GM21515 (cell line): Measurements from ENCODE around the gene FAM120A.
"Not testable (repeated sequence)": the region's sequence is repeated elsewhere in the genome, so short reads cannot be mapped to it uniquely, and the experiment has no call there.

ENCODE experiments used
- ATAC-seq: cut with Tn5 transposase; IDR thresholded peaks from one replicate; pipeline ENCODE4 v1.9.1; 2021; ENCODE audit not compliant: unreplicated experiment

The FAM120A gene

GRCh38 chr9:93450945-93451815 lies at the start of gene FAM120A:
Gene FAM120A, plus strand, starts transcription at chr9:93451685. Its CDS starts 231 bp downstream, at chr9:93451916.
- ATAC-seq, result peak; percentile 50

GRCh38 chr9:93406371-93406770 lies 45.1 kb upstream of the FAM120A start:
- ATAC-seq, result no peak

DNA sequence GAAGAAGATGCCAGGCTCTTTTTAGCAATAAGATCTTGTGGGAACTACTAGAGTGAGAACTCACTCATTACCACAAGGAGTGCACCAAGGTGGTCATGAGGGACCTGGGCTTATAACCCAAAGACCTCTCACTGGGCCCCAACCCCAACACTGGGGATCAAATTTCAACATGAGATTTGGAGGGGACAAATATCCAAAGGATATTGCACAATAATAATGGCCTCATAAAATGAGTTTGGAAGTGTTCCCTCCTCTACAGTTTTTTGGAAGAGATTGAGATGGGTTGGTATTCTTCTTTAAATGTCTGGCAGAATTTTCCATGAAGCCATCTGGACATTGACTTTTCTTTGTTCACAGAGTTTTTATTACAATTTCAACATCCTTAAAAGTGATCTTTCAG lies 38.0 kb upstream of the FAM120A start:
- no peak for ATAC-seq

GRCh38 chr9:93415176-93415690 lies 36.3 kb upstream of the FAM120A start:
- ATAC-seq, result no peak

DNA sequence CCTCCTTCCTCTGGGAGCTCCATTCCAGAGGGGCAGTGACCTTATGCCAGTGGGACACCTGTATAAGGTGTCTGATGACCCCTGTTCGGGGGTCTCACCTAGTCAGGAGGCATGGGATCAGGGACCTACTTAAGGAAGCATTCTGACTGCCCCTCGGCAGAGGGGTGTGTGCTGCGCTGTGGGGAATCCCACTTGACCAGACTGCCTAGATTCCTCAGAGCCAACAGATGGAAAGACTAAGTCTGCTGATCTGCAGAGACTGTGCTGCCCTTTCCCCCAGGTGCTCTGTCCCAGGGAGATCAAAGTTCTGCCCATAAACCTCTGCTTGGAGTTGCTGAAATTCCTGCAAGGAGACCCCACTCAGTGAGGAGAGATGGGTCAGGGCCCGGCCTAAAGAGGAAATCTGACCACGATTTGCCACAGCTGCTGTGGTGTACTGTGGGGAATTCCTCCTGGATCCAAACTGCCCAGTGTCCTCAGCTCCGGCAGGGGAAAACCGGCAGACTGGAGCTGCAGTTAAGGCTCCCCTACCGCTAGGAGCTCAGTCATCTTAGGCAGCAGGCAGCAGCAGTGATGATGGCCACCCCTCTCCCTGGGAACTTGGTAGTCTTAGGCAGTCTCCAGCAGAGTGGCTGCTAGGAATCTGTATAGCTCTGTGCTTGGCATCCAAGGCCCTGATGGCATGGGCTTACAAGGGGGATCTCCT lies 34.8 kb upstream of the FAM120A start:
- ATAC-seq, result no peak

GRCh38 chr9:93417538-93417937 lies 33.9 kb upstream of the FAM120A start:
- ATAC-seq, result no peak

DNA sequence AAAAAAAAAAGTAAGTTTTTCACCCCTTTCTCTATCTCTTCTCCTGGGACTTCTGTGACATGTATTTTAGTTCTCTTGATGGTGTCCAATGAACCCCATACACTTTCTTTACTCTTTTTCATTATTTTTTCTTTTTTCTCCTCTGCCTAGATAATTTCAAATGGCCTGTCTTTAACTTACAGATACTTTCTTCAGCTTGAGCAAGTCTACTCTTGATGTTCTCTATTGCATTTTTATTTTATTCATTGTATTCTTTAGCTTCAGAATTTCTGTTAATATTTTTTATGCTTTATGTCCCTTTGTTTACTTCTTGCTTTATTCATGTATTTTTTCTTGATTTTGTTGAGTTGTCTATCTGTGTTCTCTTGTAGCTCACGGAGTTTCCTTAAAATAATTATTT lies 32.5 kb upstream of the FAM120A start:
- no peak for ATAC-seq

DNA sequence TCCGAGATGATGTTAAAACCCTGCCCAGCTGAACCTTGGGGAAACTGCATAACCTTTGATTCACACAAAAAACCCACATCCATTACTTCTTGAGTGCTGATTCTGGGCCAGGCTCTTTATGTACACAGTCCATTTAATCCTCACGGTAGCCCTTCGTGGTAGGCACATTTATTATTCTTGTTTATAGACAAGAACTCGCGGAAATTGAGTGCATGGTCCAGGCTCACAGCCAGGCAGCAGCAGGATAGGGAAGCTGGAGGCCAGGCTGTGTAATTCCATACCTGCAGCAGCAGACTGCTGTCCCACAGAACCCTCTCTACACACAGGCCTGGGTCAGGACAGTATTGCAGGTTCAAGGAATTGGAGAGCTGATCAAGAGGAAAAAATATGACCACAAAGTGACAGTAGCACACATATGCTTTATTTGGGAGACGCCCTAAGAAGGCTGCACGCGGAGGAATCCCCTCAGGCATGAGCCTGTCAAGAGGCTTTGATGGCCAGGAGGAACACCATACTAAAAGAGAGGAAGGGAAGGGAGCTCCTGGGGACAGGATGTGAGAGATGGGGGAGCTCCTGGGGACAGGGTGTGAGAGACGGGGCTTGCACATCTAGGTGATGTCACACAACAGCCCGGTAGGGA lies 28.4 kb upstream of the FAM120A start:
- no peak for ATAC-seq

DNA sequence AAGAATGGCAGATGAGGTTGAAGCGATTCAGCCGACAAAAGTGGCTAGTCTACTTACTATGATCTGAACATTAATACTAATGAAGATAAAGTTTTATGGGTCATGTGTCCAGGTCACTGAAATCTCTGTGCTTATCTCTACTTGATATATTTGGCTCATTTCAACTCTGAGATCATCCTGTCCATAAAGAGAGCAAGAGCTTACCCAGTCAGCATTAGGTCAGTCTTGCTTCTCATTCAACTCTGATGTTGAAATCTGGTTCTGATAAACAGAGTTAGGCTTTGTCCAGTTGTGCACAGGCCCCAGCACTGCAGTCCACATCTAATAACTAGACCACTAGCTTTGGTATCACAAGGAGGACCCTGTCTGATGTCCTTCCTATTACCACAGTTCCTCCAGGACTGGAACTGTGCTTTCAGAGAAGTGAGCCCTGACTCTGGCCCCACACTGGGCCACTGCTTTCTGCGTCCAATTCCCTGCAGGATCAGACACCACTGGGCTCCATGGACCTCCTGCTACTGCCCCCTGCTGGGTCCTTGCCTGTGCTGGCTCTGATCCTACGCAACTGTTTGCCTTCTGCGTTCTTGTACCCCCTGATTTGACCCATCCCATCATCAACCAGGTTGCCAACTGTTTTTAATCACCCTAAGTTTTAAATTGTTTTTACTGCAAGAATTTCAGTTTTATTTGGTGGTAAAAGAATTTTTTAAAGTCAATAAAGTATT lies 23.7 kb upstream of the FAM120A start:
- ATAC-seq, result no peak

DNA sequence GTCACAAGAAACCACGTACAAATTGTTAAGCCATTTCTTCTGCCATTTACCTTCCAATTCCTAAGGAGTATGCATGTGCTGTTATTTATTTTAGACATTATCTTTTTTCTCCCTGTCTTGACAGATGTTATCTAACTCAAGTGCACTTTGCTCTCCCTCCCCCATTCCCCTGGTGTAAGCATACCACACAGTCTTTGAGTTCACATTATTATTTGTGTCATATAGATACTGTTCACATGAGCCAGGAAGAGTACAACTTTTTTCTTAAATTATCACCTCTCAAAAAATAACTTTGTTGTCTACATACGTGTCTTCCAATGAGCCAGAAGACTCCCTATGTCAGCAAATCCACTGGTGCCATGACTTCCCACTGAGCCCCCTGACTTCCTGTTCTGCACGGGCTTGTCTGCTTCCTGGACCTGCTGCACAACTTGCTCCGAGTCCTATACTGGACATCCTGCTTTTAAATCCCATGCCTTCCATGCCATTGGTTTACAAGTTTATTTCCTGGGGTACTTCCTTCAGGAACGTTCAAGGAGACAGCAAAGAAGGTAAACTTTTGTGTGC lies 19.9 kb upstream of the FAM120A start:
- no peak for ATAC-seq

DNA sequence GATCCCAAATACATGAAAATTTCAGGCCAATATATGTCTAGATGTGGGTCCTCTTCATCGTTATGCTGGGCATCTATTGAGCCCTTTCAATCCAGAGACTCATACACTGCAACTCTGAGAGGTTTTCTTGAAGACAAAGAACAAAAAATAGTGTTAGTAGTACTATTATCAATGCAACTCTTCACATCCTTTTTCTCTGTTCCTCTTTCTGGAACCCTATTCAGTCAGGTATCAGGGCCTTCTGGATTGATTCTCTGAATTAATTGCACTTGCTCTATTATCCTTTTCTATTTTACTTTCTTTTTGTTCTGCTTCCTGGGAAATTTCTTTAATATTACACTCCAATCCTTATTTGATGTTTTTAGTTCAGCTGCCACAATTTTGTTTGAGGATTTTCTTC lies 18.5 kb upstream of the FAM120A start:
- no peak for ATAC-seq

DNA sequence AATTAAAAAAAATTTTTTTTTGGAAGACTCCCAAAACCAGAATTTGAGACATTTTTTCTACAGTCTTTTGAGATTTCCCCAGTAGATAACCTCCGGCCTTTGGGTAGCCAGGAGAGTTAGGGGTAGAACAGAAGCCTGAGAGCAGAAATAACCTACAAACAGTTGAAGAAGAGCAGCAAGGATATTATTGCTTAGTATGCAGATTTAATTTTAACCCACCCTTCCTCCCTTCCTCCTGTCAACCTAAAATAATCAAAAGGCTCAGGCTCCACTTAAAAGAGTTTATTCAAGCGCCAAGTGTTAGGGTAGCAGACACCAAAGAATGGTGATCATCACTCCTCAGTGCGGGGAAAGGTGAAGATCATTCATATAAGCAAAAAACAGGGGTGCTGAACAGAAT lies 17.4 kb upstream of the FAM120A start:
- no peak for ATAC-seq

- ATAC-seq, result no peak
Observed at GRCh38 chr9:93435386-93435785, 16.1 kb upstream of the FAM120A start.

DNA sequence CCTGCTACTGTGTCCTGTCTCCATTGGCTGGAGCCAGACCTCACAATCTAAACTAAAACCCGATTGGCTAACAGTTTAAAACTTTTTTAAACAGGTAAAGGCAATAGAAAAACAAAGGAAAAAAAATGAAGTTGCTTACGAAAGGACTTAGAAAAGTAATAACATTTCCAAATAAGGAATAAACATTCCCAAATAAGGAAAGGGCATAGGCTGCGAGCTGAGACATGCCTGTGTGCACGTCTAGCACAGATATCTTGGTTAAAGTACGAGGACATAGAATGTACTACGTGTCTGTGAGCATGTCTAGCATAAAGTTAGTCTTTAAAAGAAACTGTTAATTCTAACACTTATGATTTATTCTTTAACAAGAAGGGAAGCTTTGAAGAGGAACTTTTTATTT lies 15.3 kb upstream of the FAM120A start:
- ATAC-seq, result no peak

GRCh38 chr9:93436655-93437407 lies 14.7 kb upstream of the FAM120A start:
- no peak for ATAC-seq

DNA sequence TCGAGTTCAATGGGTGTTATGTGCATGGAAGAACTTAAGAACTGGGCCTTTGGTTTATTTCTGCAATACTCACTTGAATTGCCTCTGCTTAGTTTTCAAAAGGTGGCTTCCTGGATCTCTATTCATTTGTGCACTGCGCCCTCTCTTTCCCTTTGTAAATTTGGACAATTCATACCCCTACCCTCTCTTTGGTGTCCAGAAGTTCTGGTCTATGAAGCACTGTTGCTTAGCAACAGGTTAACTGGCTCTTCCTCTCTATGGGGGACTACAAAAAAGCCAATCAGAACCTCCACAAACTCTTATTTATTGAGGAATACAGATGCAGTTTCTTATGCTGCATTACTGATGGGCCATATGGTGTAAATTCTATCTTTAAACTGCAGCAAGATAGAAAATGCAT lies 13.5 kb upstream of the FAM120A start:
- ATAC-seq, result no peak

DNA sequence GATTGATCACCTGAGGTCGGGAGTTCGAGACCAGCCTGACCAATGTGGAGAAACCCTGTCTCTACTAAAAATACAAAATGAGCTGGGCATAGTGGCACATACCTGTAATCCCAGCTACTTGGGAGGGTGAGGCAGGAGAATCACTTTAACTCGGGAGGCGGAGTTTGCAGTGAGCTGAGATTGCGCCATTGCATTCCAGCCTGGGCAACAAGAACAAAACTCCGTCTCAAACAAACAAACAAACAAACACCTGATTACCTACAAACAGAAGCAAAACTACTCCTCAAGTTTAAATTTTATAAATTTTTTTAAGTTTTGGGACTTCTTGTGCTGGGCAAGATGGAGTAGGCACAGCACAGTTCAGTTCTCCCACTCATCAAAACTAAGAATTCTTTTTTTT lies 12.2 kb upstream of the FAM120A start:
- ATAC-seq, result not testable (repeated sequence)

DNA sequence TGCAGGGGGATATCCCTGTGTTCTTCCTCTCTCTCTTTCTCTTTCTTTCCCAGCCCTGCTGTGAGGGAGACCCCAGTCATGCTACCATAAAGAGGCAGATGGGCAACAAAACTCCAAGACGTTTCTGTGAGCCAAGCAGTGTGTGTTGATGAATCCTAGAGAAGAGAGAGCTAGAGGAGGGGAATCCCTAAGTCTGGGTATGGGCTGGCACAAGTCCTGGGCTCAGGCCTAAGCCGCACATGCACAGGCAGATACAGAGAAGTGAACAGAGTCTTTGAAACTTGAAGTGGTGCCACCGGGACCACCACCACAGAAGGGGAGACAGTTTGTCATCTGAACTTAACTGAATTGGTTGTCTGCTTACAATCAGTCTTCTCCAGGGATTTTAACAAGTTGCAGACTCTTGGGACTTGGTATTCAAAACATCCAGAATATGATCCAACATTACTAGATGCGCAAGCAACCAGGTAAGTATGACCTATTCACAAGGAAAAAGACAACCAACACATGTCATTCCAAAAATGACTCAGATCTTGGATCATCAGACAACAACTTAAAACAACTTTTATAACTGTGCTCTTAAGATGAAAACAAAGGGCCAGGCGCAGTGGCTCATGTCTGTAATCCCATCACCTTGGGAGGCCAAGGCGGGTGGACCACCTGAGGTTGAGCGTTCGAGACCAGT lies 10.4 kb upstream of the FAM120A start:
- ATAC-seq, result no peak

DNA sequence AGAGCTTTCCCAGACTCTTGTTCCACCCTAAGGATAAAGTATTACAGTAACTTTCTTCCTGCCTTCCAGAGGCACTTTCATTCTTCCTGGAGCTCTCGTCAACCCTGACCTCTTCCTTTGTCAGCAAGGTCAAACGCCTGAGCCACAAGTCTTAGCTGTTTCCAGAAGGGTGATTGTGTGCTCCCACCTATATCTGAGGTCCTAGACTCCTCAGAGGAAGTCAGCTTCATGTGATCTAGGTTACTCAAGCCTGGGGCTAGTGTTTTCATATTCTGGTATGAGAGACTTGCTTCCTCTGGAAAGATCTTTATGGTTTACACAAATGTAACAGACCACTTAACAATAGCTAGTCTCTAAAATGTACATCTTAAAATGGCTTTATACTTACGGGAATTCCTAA lies 5.4 kb upstream of the FAM120A start:
- no peak for ATAC-seq
